ENCODE results near the gene ATP2B3.

GRCh38 chrX:153474718-153475117 is 42.7 kb upstream of the ATP2B3 start:
- TF ChIP-seq ETV6 (conservative IDR thresholded peaks at IDR 0.05 in 1 of 2, IDR thresholded peaks at IDR 0.05 in 1 of 2; ENCODE audit: borderline replicate concordance in 1 of 2, low read depth in 1 of 2) (no peak), EP300 (IDR thresholded peaks at IDR 0.05; ENCODE audit: borderline replicate concordance in 1 of 2, control insufficient read depth in 1 of 2, low read depth in 2 of 2, low read length in 2 of 2) (no peak), CTCF (IDR thresholded peaks at IDR 0.05 in 2 of 3, conservative IDR thresholded peaks at IDR 0.05 in 1 of 3; ENCODE audit: control insufficient read depth in 2 of 3, extremely low read depth in 1 of 3, insufficient read depth in 1 of 3, low read depth in 3 of 3, low read length in 3 of 3) (no peak), POLR2A (IDR thresholded peaks at IDR 0.05; ENCODE audit: low read depth, low read length) (no peak), KDM1A (IDR thresholded peaks at IDR 0.05; ENCODE audit: borderline replicate concordance) (no peak), PKNOX1 (IDR thresholded peaks at IDR 0.05) (no peak), TARDBP (IDR thresholded peaks at IDR 0.05; ENCODE audit: borderline replicate concordance) (no peak), MYC (IDR thresholded peaks at IDR 0.05; ENCODE audit: insufficient read depth, insufficient read length, insufficient replicate concordance, low read length, severe bottlenecking) (no peak), NBN (IDR thresholded peaks at IDR 0.05) (no peak), BACH1 (IDR thresholded peaks at IDR 0.05; ENCODE audit: borderline replicate concordance) (no peak), IKZF1 (conservative IDR thresholded peaks at IDR 0.05) (no peak), POLR2AphosphoS5 (IDR thresholded peaks at IDR 0.05; ENCODE audit: low read length) (no peak), EZH2 (IDR thresholded peaks at IDR 0.05; ENCODE audit: borderline replicate concordance, control insufficient read depth, low read depth, low read length) (no peak)

All from GM12878 (cell line).